GM12875 (cell line): ENCODE measurements around the gene EIF2S2.

Source experiments
- H3K4me3 ChIP-seq: one replicate; pipeline ENCODE4 v1.5.1; 2011; ENCODE audit warnings: low read depth, low read length, control low read depth
- TF ChIP-seq, protein P1 (sequence below): IDR thresholded peaks from 2 replicates; pipeline ENCODE4 v1.5.1; 2011; ENCODE audit warnings: low read depth, mild to moderate bottlenecking, control low read depth, inconsistent platforms, low read length, moderate library complexity, borderline replicate concordance; ENCODE audit not compliant: insufficient read depth

Gene EIF2S2

GRCh38 chr20:34040300-34040995, 71.6 kb downstream of the EIF2S2 start:
- H3K4me3 ChIP-seq, result no peak overlapping the region
- TF ChIP-seq, protein P1, sequence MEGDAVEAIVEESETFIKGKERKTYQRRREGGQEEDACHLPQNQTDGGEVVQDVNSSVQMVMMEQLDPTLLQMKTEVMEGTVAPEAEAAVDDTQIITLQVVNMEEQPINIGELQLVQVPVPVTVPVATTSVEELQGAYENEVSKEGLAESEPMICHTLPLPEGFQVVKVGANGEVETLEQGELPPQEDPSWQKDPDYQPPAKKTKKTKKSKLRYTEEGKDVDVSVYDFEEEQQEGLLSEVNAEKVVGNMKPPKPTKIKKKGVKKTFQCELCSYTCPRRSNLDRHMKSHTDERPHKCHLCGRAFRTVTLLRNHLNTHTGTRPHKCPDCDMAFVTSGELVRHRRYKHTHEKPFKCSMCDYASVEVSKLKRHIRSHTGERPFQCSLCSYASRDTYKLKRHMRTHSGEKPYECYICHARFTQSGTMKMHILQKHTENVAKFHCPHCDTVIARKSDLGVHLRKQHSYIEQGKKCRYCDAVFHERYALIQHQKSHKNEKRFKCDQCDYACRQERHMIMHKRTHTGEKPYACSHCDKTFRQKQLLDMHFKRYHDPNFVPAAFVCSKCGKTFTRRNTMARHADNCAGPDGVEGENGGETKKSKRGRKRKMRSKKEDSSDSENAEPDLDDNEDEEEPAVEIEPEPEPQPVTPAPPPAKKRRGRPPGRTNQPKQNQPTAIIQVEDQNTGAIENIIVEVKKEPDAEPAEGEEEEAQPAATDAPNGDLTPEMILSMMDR, result no peak
